Hepatic stellate cell (primary cell): Measurements from ENCODE around the gene CFAP410.

ENCODE experiments used
- DNase-seq: peaks from one replicate; pipeline ENCODE4 v3.0.0; 2011; ENCODE audit warnings: low spot score

CFAP410 gene

GRCh38 chr21:44338971-44339910 lies at the start of gene CFAP410:
Gene CFAP410, minus strand, starts transcription at chr21:44339390. Its CDS starts 196 bp downstream, at chr21:44339194.
- peak; percentile 97 for DNase-seq

DNA sequence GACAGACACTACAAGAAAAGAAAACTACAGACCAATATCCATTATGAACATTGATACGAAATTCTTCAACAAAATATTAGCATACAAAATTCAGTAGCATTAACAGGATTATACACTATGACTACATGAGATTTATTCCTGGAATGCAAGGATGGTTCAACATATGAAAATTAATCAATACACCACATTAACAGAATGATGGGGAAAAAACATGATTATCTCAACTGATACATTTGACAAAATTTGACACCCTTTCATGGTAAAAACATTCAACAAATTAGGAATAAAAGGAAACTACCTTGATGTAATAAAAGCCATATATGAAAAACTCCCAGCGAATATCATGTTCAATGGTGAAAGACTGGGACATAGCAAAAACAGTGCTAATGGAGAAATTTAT lies 45.8 kb upstream of the CFAP410 start:
- DNase-seq, result no peak

DNA sequence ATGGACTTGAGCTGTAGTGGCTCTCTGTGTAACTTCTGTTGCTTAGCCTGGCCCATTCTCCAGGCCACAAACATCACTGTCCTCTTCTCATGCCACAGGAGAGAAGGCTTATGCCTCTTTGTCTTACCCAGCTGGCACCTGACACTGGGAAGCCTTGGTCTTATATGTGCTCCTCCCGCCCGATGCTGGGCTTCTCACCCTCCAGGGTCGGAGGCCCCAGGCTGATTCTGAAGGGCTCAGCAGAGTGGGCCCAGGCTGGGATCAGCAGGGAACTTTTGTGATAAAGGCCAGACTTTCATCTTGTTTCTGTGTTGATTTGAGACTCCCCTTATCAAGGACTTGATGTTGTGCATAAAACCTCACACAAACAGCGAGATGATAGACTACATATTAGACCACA lies 44.0 kb upstream of the CFAP410 start:
- DNase-seq, result no peak

DNA sequence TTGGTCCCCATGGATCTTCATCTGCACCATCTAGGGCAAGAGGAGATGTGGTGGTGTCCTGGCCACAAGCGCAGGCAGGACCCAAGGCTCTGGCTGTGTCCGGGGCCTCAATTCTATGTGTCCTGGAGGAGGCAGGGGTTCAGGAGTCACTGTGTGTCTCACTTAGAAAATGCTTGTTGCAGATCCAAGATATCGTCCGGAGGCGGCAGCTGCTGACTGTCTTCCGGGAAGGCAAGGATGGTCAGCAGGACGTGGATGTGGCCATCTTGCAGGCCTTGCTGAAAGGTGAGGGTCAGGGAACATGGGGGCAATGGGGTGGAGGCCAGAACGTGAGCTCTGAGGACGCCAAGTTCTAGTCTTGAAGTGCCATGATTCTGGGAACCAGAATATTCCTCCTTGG lies 43.3 kb upstream of the CFAP410 start:
- no peak for DNase-seq

GRCh38 chr21:44381874-44382273 lies 42.7 kb upstream of the CFAP410 start:
- DNase-seq, result no peak

- no peak for DNase-seq
These were observed 41.7 kb upstream of the CFAP410 start for GRCh38 chr21:44380876-44381275.

- no peak for DNase-seq
These were observed 41.0 kb upstream of the CFAP410 start for GRCh38 chr21:44379991-44380865.

DNA sequence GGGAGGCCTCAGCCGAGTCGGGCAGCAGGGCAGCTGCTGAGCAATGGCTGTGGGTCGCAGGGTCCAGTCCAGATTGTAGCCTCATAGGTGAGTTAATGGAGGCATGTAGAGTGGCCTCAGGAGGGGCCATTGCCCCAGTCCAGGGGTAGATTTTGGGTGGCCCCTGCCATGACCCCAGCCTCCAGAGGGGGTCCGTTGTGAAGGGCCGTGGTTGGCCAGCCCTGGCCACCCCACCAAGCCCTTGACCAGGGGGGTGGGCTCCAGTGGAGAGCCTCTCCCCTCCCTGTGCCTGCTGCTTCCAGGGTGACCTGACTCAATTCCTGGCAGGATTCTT lies 40.3 kb upstream of the CFAP410 start:
- DNase-seq, result no peak

GRCh38 chr21:44378646-44379514 lies 39.7 kb upstream of the CFAP410 start:
- no peak for DNase-seq

GRCh38 chr21:44377922-44378645 lies 38.9 kb upstream of the CFAP410 start:
- no peak for DNase-seq

DNA sequence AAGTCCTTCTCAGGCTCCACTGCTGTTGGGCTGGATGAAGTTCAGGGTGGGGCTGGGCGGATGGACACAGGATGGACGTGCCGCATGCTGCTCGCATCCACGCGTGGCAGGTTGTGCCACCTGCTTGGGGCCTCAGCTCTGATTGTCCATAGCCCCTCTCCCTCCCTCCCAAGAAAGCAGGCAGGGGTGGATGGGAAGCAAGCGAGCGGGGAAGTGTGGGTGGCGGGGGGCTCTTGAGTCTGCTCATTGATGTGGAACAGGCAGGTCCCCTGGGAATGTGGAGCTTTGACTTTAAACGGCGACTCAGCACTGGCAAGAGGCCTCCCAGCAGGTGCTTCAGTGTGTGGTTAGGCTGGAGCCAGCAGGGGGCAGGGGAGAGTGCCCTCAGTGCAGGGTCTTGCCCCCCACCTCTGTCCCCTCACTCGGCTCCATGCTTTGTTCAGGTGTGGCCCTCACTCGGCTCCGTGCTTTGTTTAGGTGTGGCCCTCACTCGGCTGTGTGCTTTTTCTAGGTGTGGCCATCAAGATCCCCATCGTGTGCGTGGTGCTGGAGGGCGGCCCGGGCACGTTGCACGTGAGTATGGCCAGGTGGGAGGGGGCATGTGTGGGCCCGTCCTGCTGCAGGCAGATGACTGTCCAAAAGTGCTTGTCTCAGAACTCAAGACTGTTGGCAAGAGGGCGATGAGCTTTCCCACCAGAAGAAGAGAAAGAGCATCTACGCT lies 38.2 kb upstream of the CFAP410 start:
- no peak for DNase-seq

- no peak for DNase-seq
These were observed 37.4 kb upstream of the CFAP410 start for GRCh38 chr21:44376606-44377005.

GRCh38 chr21:44375761-44376241 lies 36.6 kb upstream of the CFAP410 start:
- no peak for DNase-seq

DNA sequence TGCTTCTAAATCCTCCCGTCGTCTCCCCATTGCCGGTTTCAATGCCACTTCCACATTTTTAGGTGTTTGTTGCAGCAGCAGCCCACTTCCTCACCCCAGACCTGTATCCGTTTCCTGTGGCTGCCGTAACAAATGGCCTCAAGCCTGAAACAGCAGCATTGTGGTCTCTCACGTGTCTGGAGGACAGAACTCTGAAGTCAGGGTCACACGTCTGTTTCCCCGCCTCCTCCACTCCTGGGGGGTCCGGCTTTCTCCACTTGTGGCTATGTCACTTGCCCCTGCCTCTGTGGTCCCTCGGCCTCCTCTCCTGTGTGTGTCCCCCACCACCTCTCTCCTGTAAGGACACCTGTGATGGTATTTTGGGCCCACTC lies 36.1 kb upstream of the CFAP410 start:
- DNase-seq, result no peak

GRCh38 chr21:44374601-44375280 lies 35.6 kb upstream of the CFAP410 start:
- no peak for DNase-seq

- no peak for DNase-seq
These were observed 33.4 kb upstream of the CFAP410 start for GRCh38 chr21:44372616-44373015.

DNA sequence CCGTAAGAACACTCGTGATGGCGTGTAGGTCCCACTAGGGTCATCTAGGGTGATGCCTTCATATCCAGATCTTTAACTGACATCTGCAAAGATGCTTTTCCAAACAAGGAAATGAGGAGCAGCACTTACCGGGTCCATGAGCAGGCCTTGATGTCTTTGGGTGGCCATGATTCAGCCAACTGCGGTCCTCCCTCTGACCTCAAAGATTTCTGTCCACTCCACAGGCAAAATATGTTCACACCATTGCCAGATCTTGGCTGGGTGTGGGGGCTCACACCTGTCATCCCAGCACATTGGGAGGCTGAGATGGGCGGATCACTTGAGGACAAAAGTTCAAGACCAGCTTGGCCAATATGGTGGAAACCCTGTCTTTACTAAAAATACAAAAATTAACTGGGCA lies 32.4 kb upstream of the CFAP410 start:
- DNase-seq, result no peak

- DNase-seq, result no peak
These were observed 31.7 kb upstream of the CFAP410 start for GRCh38 chr21:44370786-44371410.

DNA sequence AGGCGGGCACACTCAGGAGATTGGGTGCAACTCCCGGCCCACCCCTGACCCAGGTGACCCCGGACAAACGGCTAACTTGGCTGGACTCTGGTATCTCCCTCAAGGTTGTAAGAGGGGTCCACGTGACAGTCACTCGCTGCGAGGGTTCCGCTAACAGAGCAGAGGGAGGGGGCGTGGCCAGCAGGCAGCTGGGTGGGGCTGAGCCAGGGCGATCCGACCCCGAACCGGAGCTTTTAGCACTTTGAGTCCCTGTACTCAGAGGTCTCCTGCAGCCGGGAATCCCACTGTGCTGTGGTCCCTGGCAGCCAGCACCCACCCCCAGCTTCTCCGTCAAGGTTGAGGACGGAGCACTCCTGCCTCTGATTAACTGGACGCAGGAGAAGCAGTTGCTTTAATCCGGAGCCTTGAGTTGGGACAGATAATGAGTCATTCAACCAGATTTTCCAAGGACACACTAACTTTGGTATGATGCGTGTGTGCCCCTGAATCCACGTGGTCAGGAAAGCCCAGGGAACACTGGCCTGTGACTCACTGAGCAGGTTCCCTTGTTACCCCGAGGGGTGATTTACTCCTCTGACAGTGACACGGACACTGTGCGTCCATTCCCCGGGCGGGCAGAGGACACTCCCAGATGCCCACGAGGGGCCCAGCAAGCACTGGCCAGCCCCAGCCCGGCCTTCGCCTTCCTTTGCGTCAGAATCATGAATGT lies 31.0 kb upstream of the CFAP410 start:
- DNase-seq, result peak; percentile 49
